T47D (cell line): ENCODE measurements around the gene SMIM15.
"Not testable (repeated sequence)": the region's sequence is repeated elsewhere in the genome, so short reads cannot be mapped to it uniquely, and the experiment has no call there.

Source experiments
- DNase-seq, 2 experiments: peaks; one replicate each; pipeline versions ENCODE4 v3.0.0 to v3.0.0-alpha.2; 2011 to 2012; ENCODE audit warnings: low read depth in 1 of 2, low spot score in 1 of 2
- JUND ChIP-seq: IDR thresholded peaks from 2 replicates; pipeline ENCODE4 v1.6.1; 2012; ENCODE audit warnings: low read depth
- in situ Hi-C: cut with HindIII; loops from 2 replicates; pipeline ENCODE4 v1.10.0; 2016; ENCODE audit warnings: low sequenced_read_pairs, low pct_unique_long_range_greater_than_20kb

Gene SMIM15, protein sequence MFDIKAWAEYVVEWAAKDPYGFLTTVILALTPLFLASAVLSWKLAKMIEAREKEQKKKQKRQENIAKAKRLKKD

DNA sequence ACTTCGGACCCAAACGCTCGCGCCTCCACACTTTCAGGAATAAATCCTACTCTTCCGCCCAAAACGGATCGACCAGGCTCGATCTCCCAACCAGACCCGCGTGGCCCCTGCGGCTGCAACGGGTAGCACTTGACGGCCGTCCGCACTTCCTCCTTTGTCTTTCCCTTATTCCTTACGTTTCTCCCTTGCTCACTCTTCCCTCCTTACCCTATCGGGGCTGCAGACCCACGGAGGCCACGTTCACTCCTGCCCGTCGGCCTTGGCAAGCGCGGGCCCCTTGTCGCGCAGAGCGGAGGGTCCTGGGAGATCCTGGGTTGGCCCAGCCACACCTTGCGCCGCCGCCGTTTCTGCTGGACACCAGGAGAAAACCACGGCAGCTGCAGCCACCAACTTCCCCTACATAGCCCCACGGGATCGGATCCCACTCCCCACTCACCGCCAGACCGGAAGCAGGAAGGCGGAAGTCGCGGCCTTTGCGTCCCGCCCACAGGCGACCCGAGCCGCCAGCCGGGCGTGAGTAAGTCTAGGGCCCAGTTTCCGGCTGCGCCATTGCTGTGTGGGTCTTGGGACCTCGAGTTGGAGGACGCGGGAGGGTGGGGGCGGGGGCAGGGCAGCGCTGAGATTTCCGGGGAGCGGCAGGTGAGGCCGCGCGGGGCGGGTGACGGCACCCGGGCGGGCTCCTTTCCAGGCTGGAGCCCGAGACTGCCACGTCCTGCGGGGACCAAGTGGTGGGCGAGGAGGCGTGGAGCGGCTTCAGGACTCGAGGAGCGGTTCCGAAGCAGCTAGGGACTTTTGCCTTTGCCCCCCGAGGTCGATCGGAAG is at the start of gene SMIM15:
Gene SMIM15, minus strand, starts transcription at position 459 of the 822 bp plus-strand sequence. CDS start 2,297 bp downstream, outside the sequence.
- in situ Hi-C loops = no loop called here
- TF ChIP-seq JUND = no peak
- DNase-seq = peak; percentile 96 to 97

DNA sequence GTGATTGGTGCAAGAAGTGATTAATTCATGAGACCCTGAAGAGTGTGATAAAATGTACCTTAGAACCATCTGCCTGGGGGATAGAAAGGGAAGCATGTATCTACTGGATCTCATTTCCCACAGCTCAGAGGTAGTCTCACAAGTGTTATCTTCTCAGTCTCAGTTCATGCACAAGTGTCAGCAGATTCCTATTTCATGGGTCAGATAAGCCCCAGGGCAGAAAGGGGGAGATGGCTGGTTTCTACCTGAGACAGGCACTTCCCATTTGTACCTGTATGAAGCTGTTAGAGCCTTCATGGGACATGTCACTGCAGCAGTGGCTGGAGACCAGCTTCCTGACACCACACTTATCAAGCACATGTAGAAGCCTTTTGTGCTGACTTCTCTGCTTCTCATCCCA is 45.6 kb upstream of the SMIM15 start:
- in situ Hi-C loops = no loop called here
- TF ChIP-seq JUND = no peak
- DNase-seq = no peak

DNA sequence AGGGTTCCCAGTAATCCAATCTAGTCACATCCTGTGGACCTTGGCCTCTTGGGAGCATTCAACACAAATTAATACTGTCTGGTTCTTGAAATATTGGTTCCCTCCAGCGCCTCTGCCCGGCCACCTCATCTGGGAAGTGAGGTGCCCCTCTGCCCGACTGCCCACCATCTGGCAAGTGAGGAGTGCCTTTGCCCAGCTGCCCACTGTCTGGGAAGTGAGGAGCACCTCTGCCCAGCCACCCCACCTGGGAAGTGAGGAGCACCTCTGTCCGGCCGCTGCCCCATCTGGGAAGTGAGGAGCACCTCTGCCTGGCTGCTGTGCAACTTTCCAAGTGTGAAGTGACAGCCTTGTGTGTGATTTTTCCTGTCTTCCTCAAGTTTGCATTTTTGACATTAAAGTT is 42.7 kb upstream of the SMIM15 start:
- TF ChIP-seq JUND = no peak
- no peak for DNase-seq

DNA sequence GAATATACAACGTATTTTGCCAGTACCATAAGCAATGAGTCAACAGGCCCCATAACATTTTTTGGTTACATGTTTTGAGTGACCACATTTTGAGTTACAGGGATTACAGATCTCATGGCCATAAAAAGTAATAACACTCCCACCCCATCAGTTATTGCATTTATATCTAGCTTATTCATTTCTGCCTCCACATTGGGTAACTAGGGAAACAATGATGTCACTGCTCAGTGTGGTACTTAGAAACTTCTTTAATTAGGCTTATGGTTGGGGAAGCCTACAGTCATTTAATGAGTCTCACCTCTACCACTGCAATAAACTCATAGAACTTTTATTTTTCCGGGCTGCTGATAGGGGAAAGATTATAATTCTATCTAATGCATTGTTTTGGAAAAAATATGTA is 39.9 kb upstream of the SMIM15 start:
- no peak for TF ChIP-seq JUND
- no peak for DNase-seq
- in situ Hi-C loops = no loop called here

More for the DNA sequence above, 42.7 kb upstream of the SMIM15 start:
- in situ Hi-C loops = no loop called here

DNA sequence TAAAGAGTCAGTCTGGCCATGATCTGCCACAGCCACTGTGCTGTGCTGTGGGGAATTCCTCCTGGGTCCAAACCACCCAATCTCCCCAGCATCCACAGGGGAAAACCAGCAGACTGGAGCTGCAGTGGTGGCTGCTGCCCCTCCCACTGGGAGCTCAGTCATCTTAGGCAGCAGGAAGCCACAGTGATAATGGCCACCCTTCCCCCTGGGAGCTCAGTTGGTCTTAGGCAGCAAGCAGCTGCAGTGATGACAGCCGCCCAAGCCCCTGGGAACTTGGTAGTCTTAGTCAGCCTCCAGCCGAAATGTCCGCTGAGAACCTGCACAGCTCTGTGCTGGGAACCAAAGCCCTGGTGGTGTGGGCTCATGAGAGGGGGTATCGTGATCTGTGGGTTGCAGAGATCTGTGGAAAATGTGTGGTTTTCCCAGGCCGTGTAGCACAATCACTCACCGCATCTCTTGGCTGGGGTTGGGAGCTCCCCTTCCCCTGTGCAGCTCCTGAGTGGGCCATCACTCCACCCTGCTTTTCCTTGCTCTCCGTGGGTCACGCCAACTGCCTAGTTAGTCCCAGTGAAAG is 38.4 kb upstream of the SMIM15 start:
- in situ Hi-C loops = no loop called here
- no peak for TF ChIP-seq JUND
- no peak for DNase-seq

DNA sequence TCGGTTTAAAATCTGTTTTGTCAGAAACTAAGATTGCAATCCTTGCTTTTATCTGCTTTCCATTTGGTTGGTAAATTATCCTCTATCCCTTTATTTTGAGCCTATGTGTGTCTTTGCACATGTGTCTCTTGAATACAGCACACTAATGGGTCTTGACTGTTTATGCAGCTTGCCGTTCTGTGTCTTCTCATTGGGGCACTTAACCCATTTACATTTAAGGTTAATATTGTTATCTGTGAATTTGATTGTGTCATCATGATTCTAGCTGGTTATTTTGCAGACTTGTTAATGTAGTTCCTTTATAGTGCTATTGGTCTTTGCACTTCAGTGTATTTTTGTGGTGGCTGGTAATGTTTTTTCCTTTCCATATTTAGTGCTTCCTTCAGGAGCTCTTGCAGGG is 36.3 kb upstream of the SMIM15 start:
- TF ChIP-seq JUND = no peak
- in situ Hi-C loops = no loop called here
- no peak for DNase-seq

DNA sequence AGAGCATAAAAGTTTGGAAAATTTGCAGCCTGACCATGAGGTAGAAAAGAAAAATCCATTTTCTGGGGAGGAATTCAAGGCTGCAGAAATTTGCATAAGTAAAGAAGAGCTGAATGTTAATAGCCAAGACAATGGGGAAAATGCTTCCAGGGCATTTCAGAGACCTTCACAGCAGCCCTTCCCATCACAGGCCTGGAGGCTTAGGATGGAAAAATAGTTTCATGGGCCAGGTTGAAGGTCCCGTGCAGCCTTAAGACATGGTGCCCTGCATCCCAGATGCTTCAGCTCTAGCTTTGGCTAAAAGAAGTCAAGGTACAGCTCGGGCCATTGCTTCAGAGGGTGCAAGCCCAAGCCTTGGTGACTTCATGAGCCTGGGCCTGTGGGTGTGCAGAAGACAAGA is 25.6 kb upstream of the SMIM15 start:
- DNase-seq, in situ Hi-C loops: not testable (repeated sequence)

DNA sequence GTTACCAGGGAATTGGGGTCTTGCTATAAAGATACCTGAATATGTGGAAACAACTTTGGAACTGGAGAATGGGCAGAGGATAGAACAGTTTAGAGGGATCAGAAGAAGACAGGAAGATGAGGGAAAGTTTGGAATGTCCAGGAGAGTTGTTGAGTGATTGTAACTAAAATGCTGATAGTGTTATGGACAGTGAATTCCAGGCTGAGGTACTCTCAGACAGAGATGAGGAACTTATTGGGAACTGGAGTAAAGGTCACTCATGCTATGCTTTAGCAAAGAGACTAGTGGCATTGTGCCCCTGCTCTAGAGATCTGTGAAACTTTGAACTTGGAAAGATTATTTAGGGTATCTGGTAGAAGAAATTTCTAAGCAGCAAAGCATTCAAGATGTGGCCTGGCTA is 25.1 kb upstream of the SMIM15 start:
- in situ Hi-C loops, DNase-seq: not testable (repeated sequence)

DNA sequence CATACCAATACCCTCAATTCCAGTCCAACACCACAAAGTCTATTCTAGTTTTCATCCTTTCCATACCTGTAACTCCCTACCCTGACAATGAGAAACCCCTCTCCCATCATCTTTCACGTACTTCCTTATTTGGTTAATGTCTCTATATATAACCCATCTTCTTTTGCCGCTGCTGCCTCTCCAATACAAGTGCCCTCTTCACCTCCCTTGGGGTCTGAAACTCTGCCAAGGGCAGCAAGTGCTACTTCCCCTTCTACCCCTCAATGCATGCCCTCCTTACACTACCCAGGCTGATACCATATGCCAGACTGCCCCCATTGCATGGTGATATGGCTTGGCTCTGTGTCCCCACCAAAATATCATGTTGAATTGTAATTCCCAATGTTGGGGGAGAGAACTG is 24.4 kb upstream of the SMIM15 start:
- DNase-seq = no peak
- in situ Hi-C loops = no loop called here
- TF ChIP-seq JUND = no peak

DNA sequence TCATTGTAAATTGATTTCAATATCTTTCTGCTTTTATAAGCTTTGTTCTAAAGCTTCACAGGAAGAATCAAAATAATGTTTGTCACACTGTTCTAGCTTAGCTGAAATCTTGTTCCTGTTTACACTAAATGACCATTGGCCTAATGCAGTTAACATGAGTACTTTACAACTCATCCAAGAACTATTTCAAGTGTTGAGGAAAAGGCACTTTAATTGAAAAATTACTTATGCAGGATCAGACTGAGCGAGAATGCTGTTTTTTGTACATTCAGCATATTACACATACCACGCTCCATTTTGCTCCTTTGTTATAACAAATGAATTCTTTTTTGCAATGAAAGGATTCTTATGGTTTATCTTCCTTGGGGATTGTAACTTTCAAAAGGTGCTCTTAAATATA is 22.4 kb upstream of the SMIM15 start:
- in situ Hi-C loops = no loop called here
- TF ChIP-seq JUND = no peak

DNA sequence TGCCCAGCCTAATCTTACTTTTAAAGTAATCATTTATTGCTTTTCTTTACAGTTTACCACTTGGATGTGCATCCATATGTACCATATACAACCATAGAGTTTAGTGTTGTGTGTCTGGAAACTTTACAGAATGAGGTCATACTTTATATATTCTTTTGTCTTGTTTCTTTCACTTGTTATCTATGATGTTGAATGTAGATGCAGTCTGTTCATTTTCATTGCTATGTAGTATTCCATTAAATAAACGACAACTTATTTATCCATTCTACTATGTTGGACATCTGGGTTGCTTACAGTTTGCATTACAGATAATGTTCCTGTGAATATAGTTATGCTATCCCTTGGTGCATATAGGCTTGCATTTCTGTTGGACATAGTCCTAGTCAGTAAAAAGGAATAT is 21.3 kb upstream of the SMIM15 start:
- in situ Hi-C loops = no loop called here
- TF ChIP-seq JUND = no peak

More for the DNA sequence above, 22.4 kb upstream of the SMIM15 start:
- DNase-seq = no peak

DNA sequence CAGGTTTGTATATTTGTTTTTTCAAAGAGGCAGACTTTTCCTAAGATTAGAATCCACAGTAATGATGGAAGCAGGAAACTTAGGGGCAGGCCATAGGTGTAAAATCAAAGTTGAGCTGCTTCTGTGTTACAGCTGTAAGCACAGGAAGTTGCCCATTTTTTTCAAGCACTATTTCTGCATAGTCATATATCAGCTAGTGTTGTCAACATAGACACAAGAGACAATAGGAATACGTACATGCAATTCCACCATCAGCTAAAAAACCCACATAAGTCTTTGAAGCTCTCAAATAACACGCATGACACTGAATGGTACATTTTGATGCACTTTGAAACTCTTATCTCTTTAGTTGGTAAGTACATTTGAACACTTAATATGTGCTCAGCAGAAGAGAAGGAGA is 20.2 kb upstream of the SMIM15 start:
- no peak for DNase-seq
- in situ Hi-C loops = no loop called here
- TF ChIP-seq JUND = no peak

More for the DNA sequence above, 21.3 kb upstream of the SMIM15 start:
- no peak for DNase-seq

DNA sequence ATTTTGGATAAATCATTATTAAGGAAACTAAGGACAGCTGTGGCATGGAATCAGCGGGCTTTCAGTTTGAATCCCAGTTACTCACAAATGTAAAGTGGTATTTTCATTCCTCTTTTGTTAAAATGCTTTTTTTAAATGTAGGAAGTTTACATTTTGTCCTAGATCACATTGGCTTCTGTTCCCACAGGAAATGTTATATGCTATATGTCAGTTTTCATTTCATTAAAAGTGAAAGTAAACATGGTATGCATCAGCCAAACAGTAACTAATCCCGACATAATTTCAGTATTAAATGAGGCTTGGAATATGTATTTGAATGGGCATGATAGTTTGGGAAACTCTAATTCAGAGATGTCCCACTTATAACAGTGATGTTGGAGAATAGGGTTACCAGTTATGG is 18.6 kb upstream of the SMIM15 start:
- no peak for DNase-seq
- in situ Hi-C loops = no loop called here

More for the DNA sequence above, 18.6 kb upstream of the SMIM15 start:
- no peak for TF ChIP-seq JUND
